Mucosa of rectum (tissue), 2 donors: ENCODE data around the gene CEACAM6.

ENCODE experiments used
- H3K27ac ChIP-seq, 2 donors: one replicate each; pipeline ENCODE4 v1.7.0; 2013; ENCODE audit warnings: inconsistent platforms in 2 of 2, low read depth in 2 of 2, low read length in 2 of 2
- H3K27me3 ChIP-seq, 2 donors: one replicate each; pipeline ENCODE4 v1.7.0; 2013; ENCODE audit warnings: low read length in 2 of 2; ENCODE audit not compliant: control insufficient read depth in 2 of 2, insufficient read depth in 2 of 2
- H3K36me3 ChIP-seq, 2 donors: one replicate each; pipeline ENCODE4 v1.7.0; 2013; ENCODE audit warnings: low read length in 2 of 2; ENCODE audit not compliant: control insufficient read depth in 2 of 2, insufficient read depth in 2 of 2
- H3K4me1 ChIP-seq, 2 donors: one replicate each; pipeline ENCODE4 v1.7.0; 2013; ENCODE audit warnings: low read length in 2 of 2, mild to moderate bottlenecking in 1 of 2; ENCODE audit not compliant: control insufficient read depth in 2 of 2, insufficient read depth in 2 of 2
- H3K4me3 ChIP-seq, 2 donors: one replicate each; pipeline ENCODE4 v1.7.0; 2013; ENCODE audit warnings: low read length in 2 of 2
- H3K9ac ChIP-seq, 2 donors: one replicate each; pipeline ENCODE4 v1.7.0; 2013; ENCODE audit warnings: low read length in 2 of 2, low read depth in 1 of 2, mild to moderate bottlenecking in 1 of 2
- H3K9me3 ChIP-seq, 2 donors: one replicate each; pipeline ENCODE4 v1.7.0; 2013; ENCODE audit warnings: low read length in 2 of 2; ENCODE audit not compliant: control insufficient read depth in 2 of 2
- donor health status: healthy.
- donor health status: Normal muscosa, but diverticular disease.

CEACAM6 gene

DNA sequence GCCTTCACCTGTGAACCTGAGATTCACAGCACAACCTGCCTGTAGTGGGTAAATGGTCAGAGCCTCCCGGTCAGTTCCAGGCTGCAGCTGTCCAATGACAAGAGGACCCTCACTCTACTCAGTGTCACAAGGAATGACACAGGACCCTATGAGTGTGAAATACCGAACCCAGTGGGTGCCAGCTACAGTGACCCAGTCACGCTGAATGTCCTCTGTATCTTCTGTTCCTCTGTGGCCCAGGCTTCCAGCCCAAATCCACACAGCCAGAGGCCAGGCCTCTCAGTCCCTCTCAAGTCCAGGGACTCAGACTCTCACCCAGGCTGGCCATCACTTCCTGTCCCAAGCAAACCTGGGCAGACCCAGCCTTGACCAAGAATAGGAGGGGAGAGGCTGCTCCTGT lies 51.8 kb downstream of the CEACAM6 start:
- Histone ChIP-seq H3K4me3 (no peak overlapping the region), H3K27ac (no peak overlapping the region), H3K4me1 (peaks cover 0 to 7% of the 10 kb centered on the region in 2 donors), H3K9me3 (no peaks in the 10 kb centered on the region), H3K36me3 (no peaks in the 10 kb centered on the region), H3K27me3 (no peaks in the 10 kb centered on the region), H3K9ac (no peak overlapping the region)

DNA sequence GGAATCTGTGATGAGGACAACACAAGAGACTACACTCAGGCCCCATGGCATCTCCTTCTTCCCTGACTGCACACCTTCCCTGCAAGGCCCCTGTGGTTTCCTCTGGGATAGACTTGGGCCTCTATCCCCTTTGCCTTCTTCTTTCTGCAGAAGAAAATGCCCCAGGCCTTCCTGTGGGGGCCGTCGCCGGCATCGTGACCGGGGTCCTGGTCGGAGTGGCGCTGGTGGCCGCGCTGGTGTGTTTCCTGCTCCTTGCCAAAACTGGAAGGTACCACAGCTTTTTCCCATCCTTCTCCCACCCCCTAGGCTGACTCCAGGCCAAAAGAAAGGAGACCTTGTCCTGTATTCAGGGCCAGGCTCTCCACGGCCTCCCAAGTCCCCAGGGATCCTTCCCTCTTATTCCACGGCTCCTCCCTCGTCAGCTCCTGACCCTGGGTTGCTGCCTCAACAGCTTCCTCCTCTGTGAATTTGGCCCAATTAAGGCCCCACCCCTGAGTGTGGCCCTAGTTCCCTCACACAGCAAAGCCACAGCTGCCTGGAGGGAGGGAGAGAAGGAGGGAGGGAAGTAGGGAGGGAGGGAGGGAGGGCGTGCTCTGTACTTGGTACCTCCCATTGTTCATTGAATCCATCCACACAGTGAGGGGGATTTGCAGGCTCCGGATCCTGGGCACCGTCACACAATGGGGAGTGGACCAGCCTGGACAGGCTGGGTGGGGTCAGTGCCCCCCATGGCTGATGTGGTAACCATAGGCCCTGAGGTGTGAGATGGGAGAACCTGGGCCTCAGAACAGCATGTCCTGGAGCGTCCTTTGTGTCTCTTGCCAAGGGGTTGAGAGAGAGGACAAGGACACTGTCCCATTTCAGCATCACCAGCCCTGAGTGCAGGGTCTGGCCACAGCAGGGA lies 53.6 kb downstream of the CEACAM6 start:
- Histone ChIP-seq H3K27me3 (no peaks in the 10 kb centered on the region), H3K4me1 (no peaks in the 10 kb centered on the region), H3K36me3 (no peaks in the 10 kb centered on the region), H3K27ac (peak overlapping the region in 1 of 2 donors; percentile 9), H3K9ac (no peak overlapping the region), H3K9me3 (no peaks in the 10 kb centered on the region), H3K4me3 (no peak overlapping the region)

DNA sequence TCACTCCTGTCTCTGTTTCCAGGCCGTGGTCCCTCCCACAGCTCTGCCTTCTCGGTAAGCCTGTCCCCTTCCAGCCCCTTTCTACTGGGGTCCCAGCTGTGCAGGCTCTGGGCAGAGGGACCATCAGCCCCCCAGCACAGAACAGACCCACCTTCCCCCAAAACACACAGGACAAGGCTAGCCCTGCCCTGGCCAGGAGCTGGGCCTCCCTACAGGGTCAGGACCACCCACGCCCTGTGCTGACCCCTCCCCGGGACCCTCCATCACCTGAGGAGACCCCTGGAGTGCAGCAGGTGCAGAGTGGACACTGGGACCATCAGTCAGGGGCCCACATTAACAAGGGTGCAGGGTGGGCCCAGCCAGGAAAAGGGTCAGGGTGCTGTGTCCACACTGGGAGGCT lies 55.0 kb downstream of the CEACAM6 start:
- no peaks in the 10 kb centered on the region for H3K9me3 ChIP-seq
- H3K27ac ChIP-seq: peak overlapping the region in 1 of 2 donors; percentile 43
- H3K4me1 ChIP-seq: no peaks in the 10 kb centered on the region

DNA sequence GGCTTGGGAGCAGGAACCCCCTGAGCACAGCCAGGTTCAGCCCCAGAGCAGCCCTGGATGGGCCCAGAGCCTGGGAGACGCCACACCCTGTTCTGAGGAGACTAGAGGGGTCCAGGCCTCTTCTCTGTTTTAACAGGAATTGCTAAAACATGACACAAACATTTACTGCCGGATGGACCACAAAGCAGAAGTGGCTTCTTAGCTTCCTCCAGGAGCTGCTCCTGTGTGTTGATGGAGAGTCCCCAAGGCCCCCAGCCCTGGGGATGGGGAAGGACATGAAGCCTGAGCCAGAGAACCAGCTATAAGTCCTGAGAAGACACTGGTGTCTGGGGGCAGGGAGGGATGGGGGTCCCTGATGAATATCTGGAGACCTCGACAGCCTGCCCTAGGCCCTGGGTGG lies 55.7 kb downstream of the CEACAM6 start:
- H3K27ac ChIP-seq: no peak overlapping the region
- no peaks in the 10 kb centered on the region for H3K9me3 ChIP-seq
- no peaks in the 10 kb centered on the region for H3K4me1 ChIP-seq
- no peaks in the 10 kb centered on the region for H3K27me3 ChIP-seq
- H3K9ac ChIP-seq: no peak overlapping the region
- no peaks in the 10 kb centered on the region for H3K36me3 ChIP-seq
- H3K4me3 ChIP-seq: no peak overlapping the region

More for the DNA sequence above, 55.0 kb downstream of the CEACAM6 start:
- Histone ChIP-seq H3K9ac (no peak overlapping the region), H3K4me3 (no peak overlapping the region), H3K27me3 (no peaks in the 10 kb centered on the region), H3K36me3 (no peaks in the 10 kb centered on the region)

DNA sequence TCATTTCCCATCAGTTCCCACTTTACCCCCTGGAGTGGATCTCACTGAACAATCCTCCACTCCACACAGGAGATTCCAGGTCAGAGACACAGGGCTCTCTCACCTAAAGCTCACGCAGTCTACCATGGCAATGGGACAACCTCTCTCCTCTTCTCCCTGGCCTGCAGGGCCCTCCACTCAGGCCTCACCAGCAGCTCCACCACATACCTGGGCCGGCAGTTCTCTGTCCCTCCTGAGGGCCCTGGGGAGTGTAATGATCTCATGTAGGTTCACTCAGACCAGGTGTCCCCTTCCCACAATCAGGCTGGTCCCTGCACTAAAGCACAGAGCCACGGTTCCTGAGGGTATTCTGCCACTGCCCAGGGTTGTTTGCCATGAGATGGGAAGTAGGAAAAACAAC lies 56.7 kb downstream of the CEACAM6 start:
- H3K9ac ChIP-seq: no peak overlapping the region
- H3K27me3 ChIP-seq: no peaks in the 10 kb centered on the region
- H3K27ac ChIP-seq: no peak overlapping the region
- no peak overlapping the region for H3K4me3 ChIP-seq
- no peaks in the 10 kb centered on the region for H3K36me3 ChIP-seq
- H3K9me3 ChIP-seq: no peaks in the 10 kb centered on the region
- H3K4me1 ChIP-seq: no peaks in the 10 kb centered on the region

DNA sequence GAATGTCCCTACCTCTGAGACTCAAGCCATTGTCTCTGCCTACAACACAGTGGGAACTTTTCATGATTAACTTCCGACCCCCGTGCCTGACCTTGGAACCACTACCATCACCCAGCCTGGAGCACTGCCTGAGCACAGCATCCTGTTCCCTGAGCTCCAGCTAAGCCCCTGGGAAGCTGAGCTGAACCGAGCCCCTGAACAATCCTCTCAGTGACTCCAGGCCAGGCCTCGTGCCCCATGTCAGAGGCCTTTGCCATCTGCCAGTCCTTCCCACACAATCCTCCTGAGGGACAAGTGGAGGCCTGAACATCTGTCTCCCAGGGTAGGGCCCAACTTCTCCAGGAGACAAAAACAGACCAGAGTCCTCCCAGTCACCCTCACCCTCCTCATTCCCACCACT lies 58.6 kb downstream of the CEACAM6 start:
- H3K9ac ChIP-seq: no peak overlapping the region
- H3K27ac ChIP-seq: no peak overlapping the region
- no peaks in the 10 kb centered on the region for H3K27me3 ChIP-seq

DNA sequence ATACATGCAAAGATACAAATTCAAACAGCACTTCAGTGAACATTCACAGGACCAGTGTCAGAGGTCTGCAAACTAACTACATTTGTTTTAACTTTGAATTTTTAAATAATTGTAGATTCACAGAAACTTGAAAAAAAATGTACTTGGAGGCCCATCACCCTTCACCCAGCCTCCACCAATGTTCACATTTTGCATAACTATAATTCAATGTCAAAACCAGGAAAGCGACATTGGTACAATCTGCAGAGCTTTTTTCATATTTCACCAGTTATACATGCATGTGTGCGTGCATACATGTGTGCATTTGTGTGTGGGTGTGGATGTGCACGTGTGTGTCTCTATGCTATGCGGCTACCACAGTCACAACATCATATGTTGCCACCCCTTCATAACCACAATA lies 60.0 kb downstream of the CEACAM6 start:
- no peaks in the 10 kb centered on the region for H3K4me1 ChIP-seq
- no peaks in the 10 kb centered on the region for H3K9me3 ChIP-seq
- no peak overlapping the region for H3K9ac ChIP-seq
- no peak overlapping the region for H3K27ac ChIP-seq
- no peak overlapping the region for H3K4me3 ChIP-seq
- H3K27me3 ChIP-seq: no peaks in the 10 kb centered on the region
- no peaks in the 10 kb centered on the region for H3K36me3 ChIP-seq

More for the DNA sequence above, 58.6 kb downstream of the CEACAM6 start:
- no peaks in the 10 kb centered on the region for H3K9me3 ChIP-seq
- H3K36me3 ChIP-seq: no peaks in the 10 kb centered on the region
- no peak overlapping the region for H3K4me3 ChIP-seq
- no peaks in the 10 kb centered on the region for H3K4me1 ChIP-seq

DNA sequence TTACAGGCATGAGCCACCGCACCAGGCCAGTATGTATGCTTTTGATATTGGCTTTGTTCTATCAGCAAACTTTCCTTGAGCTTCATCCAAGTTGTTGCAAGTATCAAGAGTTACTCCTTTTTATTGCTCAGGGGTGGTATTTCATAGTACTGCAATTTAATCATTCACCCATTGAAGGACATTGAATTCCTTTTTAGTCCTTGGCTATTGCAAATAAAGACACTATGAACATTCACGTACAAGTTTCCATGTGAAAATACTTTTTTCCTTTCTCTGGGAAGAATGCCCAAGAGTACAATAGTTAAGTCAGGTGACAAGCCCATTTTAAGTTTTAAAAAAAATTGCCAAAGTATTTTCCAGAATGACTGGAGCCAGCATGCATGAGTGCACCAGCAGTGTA lies 61.4 kb downstream of the CEACAM6 start:
- no peak overlapping the region for H3K4me3 ChIP-seq
- no peaks in the 10 kb centered on the region for H3K4me1 ChIP-seq
- no peaks in the 10 kb centered on the region for H3K9me3 ChIP-seq
- no peak overlapping the region for H3K9ac ChIP-seq
- peaks cover 0 to 3% of the 10 kb centered on the region in 2 donors for H3K27me3 ChIP-seq
- no peak overlapping the region for H3K27ac ChIP-seq
- no peaks in the 10 kb centered on the region for H3K36me3 ChIP-seq

DNA sequence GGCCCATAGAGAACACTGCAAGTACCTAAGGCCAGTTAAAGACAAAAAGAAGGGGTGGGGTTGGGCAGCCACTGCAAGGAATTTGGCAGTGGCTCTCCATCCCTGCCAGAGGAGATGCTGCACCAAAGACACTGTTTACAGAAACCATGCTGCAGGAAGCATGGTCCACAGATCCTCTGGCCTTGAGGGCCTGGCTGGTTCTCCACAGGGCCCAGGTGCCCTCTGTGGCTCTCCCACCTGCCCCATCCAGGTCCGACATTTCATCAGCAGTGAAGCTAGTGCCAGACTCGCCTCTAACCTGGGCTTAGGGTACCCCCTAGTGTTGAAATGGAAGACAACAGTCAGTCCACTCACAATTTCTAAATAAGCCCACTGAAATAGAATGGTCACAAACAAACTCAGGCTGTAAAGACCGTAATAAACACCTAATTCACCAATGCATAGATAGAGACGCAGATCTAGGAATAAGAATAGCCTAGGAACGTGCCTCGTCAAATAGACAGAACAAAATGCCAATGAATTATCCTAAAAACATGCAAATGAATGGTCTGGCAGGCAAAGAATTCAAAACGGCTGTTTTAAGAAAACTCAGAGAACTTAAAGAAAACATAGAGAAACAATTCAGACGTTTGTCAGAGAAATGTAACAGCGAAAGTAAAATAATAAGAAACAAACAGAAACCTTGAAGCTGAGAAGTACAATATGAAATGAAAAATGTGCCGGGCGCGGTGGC lies 65.8 kb downstream of the CEACAM6 start:
- no peak overlapping the region for H3K4me3 ChIP-seq
- H3K27ac ChIP-seq: no peak overlapping the region
- no peaks in the 10 kb centered on the region for H3K9me3 ChIP-seq
- no peaks in the 10 kb centered on the region for H3K36me3 ChIP-seq
- H3K9ac ChIP-seq: no peak overlapping the region
- no peaks in the 10 kb centered on the region for H3K4me1 ChIP-seq
- peaks cover 0 to 5% of the 10 kb centered on the region in 2 donors for H3K27me3 ChIP-seq
